ENCODE measurements around the gene PTF1A.
"Not testable (repeated sequence)": the region's sequence is repeated elsewhere in the genome, so short reads cannot be mapped to it uniquely, and the experiment has no call there.

PTF1A gene

DNA sequence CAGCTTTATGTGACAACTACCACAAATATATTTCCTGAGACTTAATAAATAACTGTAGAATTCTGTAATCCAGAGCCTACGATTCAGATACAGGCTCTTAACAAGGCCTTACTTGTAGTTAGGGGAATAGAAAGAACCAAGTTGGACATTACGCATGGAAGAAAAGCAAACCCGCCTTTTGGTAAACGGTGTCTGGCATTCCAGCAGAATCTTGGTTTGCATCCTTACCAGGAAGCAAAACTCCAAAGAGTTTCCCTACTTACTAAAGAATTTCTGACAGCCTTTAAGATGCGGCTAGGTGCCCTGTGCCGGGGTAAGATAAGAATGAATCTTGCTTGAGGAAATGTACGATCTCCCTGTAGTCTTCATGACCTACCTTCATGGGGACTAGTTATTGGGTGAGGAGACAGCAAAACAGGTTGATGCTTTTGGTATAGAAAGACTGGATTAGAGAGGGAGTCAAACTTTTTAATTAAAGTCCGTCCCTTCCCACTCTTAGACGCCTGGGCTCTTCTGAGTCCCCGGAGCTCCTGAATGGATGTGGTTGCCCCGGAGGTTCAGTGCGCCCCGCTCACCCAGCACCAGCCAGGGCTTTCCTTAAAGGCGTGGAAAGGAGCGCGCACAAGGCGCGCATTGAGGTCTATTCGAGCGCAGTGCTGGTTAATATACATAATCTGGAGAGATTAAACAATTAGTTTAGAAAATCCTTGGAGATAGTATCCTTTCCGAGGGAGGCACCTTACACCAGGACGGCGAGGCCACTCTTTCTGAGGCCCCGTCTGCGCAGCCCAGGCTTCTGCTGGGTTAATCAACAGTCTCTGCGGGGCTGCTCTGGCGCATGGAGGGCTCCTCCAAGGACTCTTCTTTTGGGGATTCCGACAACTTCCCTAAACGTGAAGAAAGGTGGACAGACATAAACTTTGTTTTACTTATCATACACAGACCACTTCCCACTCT is 11.5 kb downstream of the PTF1A start:
- DNase-seq (ENCODE audit: low read depth in 2 of 2): no peak

DNA sequence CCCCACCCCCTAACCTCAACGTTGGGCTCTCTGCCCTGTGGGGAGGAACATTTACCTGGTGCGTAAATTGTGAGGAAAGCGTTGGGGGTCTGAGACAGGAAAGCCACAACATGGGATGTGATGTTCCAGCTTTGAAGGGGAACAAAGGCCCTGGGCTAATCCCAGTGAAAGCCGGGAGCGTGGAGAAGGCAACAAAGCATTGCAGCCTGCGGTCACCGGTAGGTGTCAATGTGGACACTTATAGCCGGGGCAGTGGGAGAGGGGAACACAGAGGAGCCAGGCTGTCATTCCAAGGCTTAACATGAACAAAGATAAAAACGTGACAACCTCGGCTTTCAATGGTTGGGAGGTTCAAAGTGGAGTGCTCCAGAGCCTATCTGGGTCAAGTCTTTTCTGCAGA is 12.7 kb downstream of the PTF1A start:
- DNase-seq (ENCODE audit: low read depth in 2 of 2): no peak

DNA sequence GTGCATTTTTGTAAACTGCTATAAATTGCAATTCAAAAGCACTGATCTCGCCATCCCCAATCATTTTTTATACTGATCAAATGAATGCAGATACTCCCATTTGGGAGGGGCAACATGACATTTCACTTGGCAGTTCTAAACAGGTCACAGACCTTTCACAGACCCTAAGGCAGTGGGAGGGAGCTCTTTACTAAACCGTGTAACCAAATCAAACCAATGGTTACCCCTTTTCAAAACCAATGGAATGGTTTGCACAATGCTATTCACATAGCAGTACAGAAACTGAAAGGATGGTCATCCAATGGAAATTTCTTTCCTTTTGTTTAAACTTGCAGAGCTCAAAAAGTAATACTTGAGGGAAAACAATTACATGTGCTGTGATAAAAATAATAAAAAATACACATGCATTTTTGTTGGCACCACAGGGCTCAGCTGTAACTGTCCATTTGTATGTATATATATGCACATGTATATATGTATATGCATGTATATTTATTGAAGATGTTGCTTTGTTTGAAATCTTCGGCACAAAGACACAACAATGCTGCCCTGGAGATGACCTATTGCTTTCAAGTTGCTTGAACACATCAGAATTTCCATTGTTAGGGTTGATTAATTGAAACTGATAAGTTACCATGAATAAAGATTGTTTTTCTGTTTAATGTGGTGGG is 14.0 kb downstream of the PTF1A start:
- no peak for DNase-seq (ENCODE audit: low read depth in 2 of 2)

DNA sequence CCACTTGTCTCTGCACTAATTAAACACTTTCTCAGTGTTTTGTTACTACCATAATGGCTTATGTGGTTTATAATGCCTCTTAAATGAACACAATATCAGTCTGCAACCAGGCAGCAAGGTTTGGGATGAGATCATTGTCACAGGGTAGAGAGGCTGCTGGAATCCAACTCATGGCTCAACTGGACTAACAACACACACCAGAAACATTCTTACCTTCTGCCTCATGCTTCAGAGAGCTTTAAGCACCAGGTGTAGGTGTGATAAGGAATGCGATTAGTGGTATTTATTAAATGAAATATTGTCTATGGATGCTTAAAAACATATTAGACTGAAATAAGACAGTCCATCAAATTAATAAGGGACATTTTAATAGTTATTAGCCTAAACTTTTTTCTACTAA is 25.4 kb downstream of the PTF1A start:
- DNase-seq (ENCODE audit: low read depth in 2 of 2): no peak

DNA sequence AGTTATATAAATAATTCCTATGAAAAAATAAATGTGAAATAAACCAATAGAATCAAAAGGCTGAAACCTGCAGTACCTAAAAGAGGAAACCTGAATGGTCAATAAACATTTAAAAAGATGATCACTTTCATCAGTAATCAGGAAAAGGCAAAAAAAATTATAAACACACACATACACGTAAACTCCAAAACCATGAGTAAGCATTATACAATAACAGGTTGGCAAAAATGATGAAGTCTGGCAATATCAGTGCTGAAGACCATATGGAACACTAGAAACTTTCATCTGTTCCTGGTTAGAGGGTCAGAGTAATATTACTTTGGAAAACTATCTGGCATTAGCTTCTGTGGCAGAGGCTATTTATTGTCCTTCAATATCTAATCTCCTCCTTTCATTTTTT is 38.5 kb downstream of the PTF1A start:
- no peak for DNase-seq (ENCODE audit: low read depth in 2 of 2)

DNA sequence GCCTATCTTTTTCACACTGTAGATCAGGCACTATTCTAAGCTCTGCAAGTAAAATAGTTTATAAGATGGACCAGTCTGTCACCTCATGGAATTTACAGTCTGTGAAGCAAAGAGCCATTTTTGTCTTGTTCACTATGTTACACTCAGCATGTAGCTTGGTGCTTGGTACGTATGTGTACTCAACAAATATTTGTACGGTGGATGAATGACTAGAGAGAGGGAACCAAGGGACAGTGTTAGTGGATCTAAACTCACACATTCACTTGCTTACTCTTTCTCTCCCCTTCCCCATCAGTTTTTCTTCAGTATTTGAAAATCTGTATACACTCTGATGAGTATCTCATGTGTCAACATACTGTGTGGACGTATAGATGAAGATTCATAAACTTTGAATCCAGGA is 45.9 kb downstream of the PTF1A start:
- no peak for DNase-seq (ENCODE audit: low read depth in 2 of 2)

DNA sequence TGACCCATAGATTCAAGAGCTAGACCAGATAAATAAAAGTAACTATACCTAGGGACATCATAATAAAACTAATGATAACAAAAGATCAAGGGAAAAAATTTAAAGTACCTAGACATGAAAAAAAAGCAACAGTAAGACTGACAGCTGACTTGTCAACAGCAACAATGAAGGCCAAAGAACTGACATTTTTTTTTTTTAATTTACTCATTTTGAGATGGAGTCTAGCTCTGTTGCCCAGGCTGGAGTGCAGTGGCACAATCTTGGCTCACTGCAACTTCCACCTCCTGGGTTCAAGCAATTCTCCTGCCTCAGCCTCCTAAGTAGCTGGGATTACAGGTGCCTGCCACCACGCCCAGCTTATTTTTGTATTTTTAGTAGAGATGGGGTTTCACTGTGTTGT is 49.7 kb downstream of the PTF1A start:
- DNase-seq (ENCODE audit: low read depth in 2 of 2): not testable (repeated sequence)
